WI38 (cell line): ENCODE results near the gene KNL1.

Experiments
- H3K4me3 ChIP-seq: 2 replicates; pipeline ENCODE4 v1.5.1; 2011; ENCODE audit warnings: low read depth, mild to moderate bottlenecking, control low read depth, low read length
- CTCF ChIP-seq: IDR thresholded peaks from 2 replicates; pipeline ENCODE4 v1.5.1; 2012; ENCODE audit warnings: low read depth, mild to moderate bottlenecking, control low read depth, low read length

KNL1 gene

GRCh38 chr15:40706121-40706520 is 112.1 kb downstream of the KNL1 start:
- H3K4me3 ChIP-seq = no peak overlapping the region
- TF ChIP-seq CTCF = no peak
